HS-27A (cell line): ENCODE results near the gene AADACL3.
A peak's percentile ranks its signal among the peaks of the same experiment; 100 is the strongest.
"Not testable (repeated sequence)": the region's sequence is repeated elsewhere in the genome, so short reads cannot be mapped to it uniquely, and the experiment has no call there.

Source experiments
- DNase-seq: peaks from one replicate; pipeline ENCODE4 v3.0.0-alpha.2; 2012; ENCODE audit warnings: low read depth, missing footprints

AADACL3 gene

GRCh38 chr1:12715896-12716437 is at the start of gene AADACL3:
TSS of gene AADACL3 (plus strand) at chr1:12716110. CDS start at chr1:12716177, 67 bp downstream.
- DNase-seq: no peak

GRCh38 chr1:12666141-12666735 is 49.7 kb upstream of the AADACL3 start:
- no peak for DNase-seq

GRCh38 chr1:12669529-12670068 is 46.3 kb upstream of the AADACL3 start:
- DNase-seq: no peak

GRCh38 chr1:12674358-12674757 is 41.6 kb upstream of the AADACL3 start:
- DNase-seq: no peak

GRCh38 chr1:12676122-12676521 is 39.8 kb upstream of the AADACL3 start:
- DNase-seq: not testable (repeated sequence)

- DNase-seq: no peak
These were observed 38.3 kb upstream of the AADACL3 start for GRCh38 chr1:12677565-12677964.

- no peak for DNase-seq
These were observed 37.6 kb upstream of the AADACL3 start for GRCh38 chr1:12678350-12678749.

GRCh38 chr1:12678820-12679219 is 37.1 kb upstream of the AADACL3 start:
- no peak for DNase-seq

- DNase-seq: no peak
These were observed 25.8 kb upstream of the AADACL3 start for GRCh38 chr1:12690156-12690555.

- no peak for DNase-seq
These were observed 22.7 kb upstream of the AADACL3 start for GRCh38 chr1:12692967-12693782.

GRCh38 chr1:12696658-12697057 is 19.3 kb upstream of the AADACL3 start:
- DNase-seq: no peak

GRCh38 chr1:12697397-12697796 is 18.5 kb upstream of the AADACL3 start:
- DNase-seq: peak; percentile 49

GRCh38 chr1:12703821-12704451 is 12.0 kb upstream of the AADACL3 start:
- no peak for DNase-seq

GRCh38 chr1:12706061-12706460 is 9.8 kb upstream of the AADACL3 start:
- DNase-seq: no peak

GRCh38 chr1:12708396-12709090 is 7.4 kb upstream of the AADACL3 start:
- no peak for DNase-seq

- DNase-seq: no peak
These were observed 6.8 kb upstream of the AADACL3 start for GRCh38 chr1:12709091-12709491.

GRCh38 chr1:12709696-12710095 is 6.2 kb upstream of the AADACL3 start:
- peak; percentile 20 for DNase-seq

- no peak for DNase-seq
These were observed 4.4 kb upstream of the AADACL3 start for GRCh38 chr1:12711536-12711935.

GRCh38 chr1:12712076-12712475 is 3.8 kb upstream of the AADACL3 start:
- DNase-seq: no peak

GRCh38 chr1:12712929-12713328 is 3.0 kb upstream of the AADACL3 start:
- DNase-seq: no peak

GRCh38 chr1:12713651-12714050 is 2.3 kb upstream of the AADACL3 start:
- not testable (repeated sequence) for DNase-seq
